SK-N-SH treated with all-trans-retinoic acid at 6 μM for 48 hours (cell line): ENCODE data around the gene ARID3A.

Source experiments
- ATAC-seq: fragments of 200-7000 bp; cut with Tn5 transposase; 3 replicates; pipeline ENCODE4 v1.9.1; 2020; ENCODE audit warnings: mild to moderate bottlenecking, moderate library complexity
- ARNTL ChIP-seq: fragments of 450-650 bp; formaldehyde crosslinking; IDR thresholded peaks from 2 replicates; pipeline ENCODE4 v1.5.0; 2020; ENCODE audit warnings: low read depth, mild to moderate bottlenecking, moderate library complexity, borderline replicate concordance
- CSDC2 ChIP-seq: fragments of 250-450 bp; sonication (Bioruptor Pico); IDR thresholded peaks from 2 replicates; pipeline ENCODE4 v1.5.0; 2020; ENCODE audit warnings: mild to moderate bottlenecking, moderate library complexity
- ESRRG ChIP-seq: fragments of 250-450 bp; sonication (Bioruptor Pico); IDR thresholded peaks from 2 replicates; pipeline ENCODE4 v1.6.1; 2021; ENCODE audit warnings: mild to moderate bottlenecking
- GLIS3 ChIP-seq: fragments of 250-450 bp; sonication (Bioruptor Pico); IDR thresholded peaks from 2 replicates; pipeline ENCODE4 v1.5.0; 2020; ENCODE audit warnings: mild to moderate bottlenecking, moderate library complexity
- ISL1 ChIP-seq: fragments of 250-450 bp; sonication (Bioruptor Pico); IDR thresholded peaks from 2 replicates; pipeline ENCODE4 v2.1.2; 2022; ENCODE audit warnings: mild to moderate bottlenecking, moderate library complexity
- OSR1 ChIP-seq: fragments of 250-450 bp; sonication (Bioruptor Pico); IDR thresholded peaks from 2 replicates; pipeline ENCODE4 v1.8.0; 2022; ENCODE audit warnings: moderate library complexity, mild to moderate bottlenecking, inconsistent platforms
- PPARA ChIP-seq: fragments of 250-450 bp; sonication (Bioruptor Pico); IDR thresholded peaks from 2 replicates; pipeline ENCODE4 v1.5.0; 2020; ENCODE audit warnings: mild to moderate bottlenecking, borderline replicate concordance
- SNAI2 ChIP-seq: fragments of 250-450 bp; sonication (Bioruptor Pico); IDR thresholded peaks from 2 replicates; pipeline ENCODE4 v1.5.0; 2020; ENCODE audit warnings: mild to moderate bottlenecking, moderate library complexity
- TCF4 ChIP-seq: fragments of 250-450 bp; sonication (Bioruptor Pico); IDR thresholded peaks from 2 replicates; pipeline ENCODE4 v1.8.0; 2021; ENCODE audit warnings: mild to moderate bottlenecking, moderate library complexity, borderline replicate concordance
- TOX ChIP-seq: fragments of 250-450 bp; sonication (Bioruptor Pico); IDR thresholded peaks from 2 replicates; pipeline ENCODE4 v1.8.0; 2021; ENCODE audit warnings: mild to moderate bottlenecking, moderate library complexity, borderline replicate concordance
- ZC3H10 ChIP-seq: fragments of 250-450 bp; sonication (Bioruptor Pico); IDR thresholded peaks from 2 replicates; pipeline ENCODE4 v1.5.1; 2021; ENCODE audit warnings: mild to moderate bottlenecking, moderate library complexity
- ZFP3 ChIP-seq: fragments of 250-450 bp; sonication (Bioruptor Pico); IDR thresholded peaks from 2 replicates; pipeline ENCODE4 v1.5.0; 2020; ENCODE audit warnings: mild to moderate bottlenecking, moderate library complexity
- ZNF565 ChIP-seq: fragments of 450-650 bp; formaldehyde crosslinking; conservative IDR thresholded peaks from 2 replicates; pipeline ENCODE4 v1.5.0; 2020; ENCODE audit warnings: low read depth, mild to moderate bottlenecking, moderate library complexity
- ZNF70 ChIP-seq: fragments of 450-650 bp; formaldehyde crosslinking; IDR thresholded peaks from 2 replicates; pipeline ENCODE4 v1.5.0; 2020; ENCODE audit warnings: mild to moderate bottlenecking, moderate library complexity
- ZNF8 ChIP-seq: fragments of 450-650 bp; formaldehyde crosslinking; IDR thresholded peaks from 2 replicates; pipeline ENCODE4 v1.5.0; 2020; ENCODE audit warnings: mild to moderate bottlenecking, moderate library complexity
- TF ChIP-seq, protein P1 (sequence below): fragments of 250-450 bp; sonication (Bioruptor Pico); IDR thresholded peaks from 2 replicates; pipeline ENCODE4 v1.5.0; 2020; ENCODE audit warnings: mild to moderate bottlenecking, moderate library complexity
- TF ChIP-seq, protein P2 (sequence below): fragments of 250-450 bp; sonication (Bioruptor Pico); IDR thresholded peaks from 2 replicates; pipeline ENCODE4 v1.8.0; 2020; ENCODE audit warnings: mild to moderate bottlenecking, moderate library complexity, borderline replicate concordance
- TF ChIP-seq, protein P3 (sequence below): fragments of 250-450 bp; sonication (Bioruptor Pico); IDR thresholded peaks from 2 replicates; pipeline ENCODE4 v1.8.0; 2021; ENCODE audit warnings: low read depth, mild to moderate bottlenecking, moderate library complexity, borderline replicate concordance

The ARID3A gene

GRCh38 chr19:912181-913079, 13.4 kb upstream of the ARID3A start:
- peak; percentile 8; the same call in 1 of the 3 replicates for ATAC-seq
- TF ChIP-seq ESRRG (CRISPR knock-in tag) (no peak), ZFP3 (no peak), ZNF8 (CRISPR knock-in tag) (no peak), SNAI2 (CRISPR knock-in tag) (no peak), ZNF70 (CRISPR knock-in tag) (no peak), ARNTL (CRISPR knock-in tag) (no peak), TOX (no peak), TCF4 (CRISPR knock-in tag) (no peak), ZC3H10 (CRISPR knock-in tag) (no peak), GLIS3 (CRISPR knock-in tag) (no peak), ZNF565 (CRISPR knock-in tag) (no peak), PPARA (CRISPR knock-in tag) (no peak), OSR1 (no peak)
- TF ChIP-seq, protein P1, sequence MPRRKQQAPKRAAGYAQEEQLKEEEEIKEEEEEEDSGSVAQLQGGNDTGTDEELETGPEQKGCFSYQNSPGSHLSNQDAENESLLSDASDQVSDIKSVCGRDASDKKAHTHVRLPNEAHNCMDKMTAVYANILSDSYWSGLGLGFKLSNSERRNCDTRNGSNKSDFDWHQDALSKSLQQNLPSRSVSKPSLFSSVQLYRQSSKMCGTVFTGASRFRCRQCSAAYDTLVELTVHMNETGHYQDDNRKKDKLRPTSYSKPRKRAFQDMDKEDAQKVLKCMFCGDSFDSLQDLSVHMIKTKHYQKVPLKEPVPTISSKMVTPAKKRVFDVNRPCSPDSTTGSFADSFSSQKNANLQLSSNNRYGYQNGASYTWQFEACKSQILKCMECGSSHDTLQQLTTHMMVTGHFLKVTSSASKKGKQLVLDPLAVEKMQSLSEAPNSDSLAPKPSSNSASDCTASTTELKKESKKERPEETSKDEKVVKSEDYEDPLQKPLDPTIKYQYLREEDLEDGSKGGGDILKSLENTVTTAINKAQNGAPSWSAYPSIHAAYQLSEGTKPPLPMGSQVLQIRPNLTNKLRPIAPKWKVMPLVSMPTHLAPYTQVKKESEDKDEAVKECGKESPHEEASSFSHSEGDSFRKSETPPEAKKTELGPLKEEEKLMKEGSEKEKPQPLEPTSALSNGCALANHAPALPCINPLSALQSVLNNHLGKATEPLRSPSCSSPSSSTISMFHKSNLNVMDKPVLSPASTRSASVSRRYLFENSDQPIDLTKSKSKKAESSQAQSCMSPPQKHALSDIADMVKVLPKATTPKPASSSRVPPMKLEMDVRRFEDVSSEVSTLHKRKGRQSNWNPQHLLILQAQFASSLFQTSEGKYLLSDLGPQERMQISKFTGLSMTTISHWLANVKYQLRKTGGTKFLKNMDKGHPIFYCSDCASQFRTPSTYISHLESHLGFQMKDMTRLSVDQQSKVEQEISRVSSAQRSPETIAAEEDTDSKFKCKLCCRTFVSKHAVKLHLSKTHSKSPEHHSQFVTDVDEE (CRISPR knock-in tag) = no peak
- TF ChIP-seq, protein P2, sequence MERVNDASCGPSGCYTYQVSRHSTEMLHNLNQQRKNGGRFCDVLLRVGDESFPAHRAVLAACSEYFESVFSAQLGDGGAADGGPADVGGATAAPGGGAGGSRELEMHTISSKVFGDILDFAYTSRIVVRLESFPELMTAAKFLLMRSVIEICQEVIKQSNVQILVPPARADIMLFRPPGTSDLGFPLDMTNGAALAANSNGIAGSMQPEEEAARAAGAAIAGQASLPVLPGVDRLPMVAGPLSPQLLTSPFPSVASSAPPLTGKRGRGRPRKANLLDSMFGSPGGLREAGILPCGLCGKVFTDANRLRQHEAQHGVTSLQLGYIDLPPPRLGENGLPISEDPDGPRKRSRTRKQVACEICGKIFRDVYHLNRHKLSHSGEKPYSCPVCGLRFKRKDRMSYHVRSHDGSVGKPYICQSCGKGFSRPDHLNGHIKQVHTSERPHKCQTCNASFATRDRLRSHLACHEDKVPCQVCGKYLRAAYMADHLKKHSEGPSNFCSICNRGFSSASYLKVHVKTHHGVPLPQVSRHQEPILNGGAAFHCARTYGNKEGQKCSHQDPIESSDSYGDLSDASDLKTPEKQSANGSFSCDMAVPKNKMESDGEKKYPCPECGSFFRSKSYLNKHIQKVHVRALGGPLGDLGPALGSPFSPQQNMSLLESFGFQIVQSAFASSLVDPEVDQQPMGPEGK (CRISPR knock-in tag) = no peak
- TF ChIP-seq, protein P3, sequence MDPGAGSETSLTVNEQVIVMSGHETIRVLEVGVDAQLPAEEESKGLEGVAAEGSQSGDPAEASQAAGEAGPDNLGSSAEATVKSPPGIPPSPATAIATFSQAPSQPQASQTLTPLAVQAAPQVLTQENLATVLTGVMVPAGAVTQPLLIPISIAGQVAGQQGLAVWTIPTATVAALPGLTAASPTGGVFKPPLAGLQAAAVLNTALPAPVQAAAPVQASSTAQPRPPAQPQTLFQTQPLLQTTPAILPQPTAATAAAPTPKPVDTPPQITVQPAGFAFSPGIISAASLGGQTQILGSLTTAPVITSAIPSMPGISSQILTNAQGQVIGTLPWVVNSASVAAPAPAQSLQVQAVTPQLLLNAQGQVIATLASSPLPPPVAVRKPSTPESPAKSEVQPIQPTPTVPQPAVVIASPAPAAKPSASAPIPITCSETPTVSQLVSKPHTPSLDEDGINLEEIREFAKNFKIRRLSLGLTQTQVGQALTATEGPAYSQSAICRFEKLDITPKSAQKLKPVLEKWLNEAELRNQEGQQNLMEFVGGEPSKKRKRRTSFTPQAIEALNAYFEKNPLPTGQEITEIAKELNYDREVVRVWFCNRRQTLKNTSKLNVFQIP (CRISPR knock-in tag) = no peak
- TF ChIP-seq, all 23 proteins: peak for 0

- ATAC-seq = peak; percentile 84
- TF ChIP-seq ZNF70 (CRISPR knock-in tag) (peak; percentile 62; the same call in 1 of the 2 replicates), ISL1 (no peak), ZNF565 (CRISPR knock-in tag) (no peak), CSDC2 (0 out of 2 replicates have a peak, but pooled peaks have one; percentile 62), ZC3H10 (CRISPR knock-in tag) (no peak), TCF4 (CRISPR knock-in tag) (no peak)
- TF ChIP-seq, protein P1 (CRISPR knock-in tag) = no peak
- TF ChIP-seq, protein P2 (CRISPR knock-in tag) = no peak
Measured at GRCh38 chr19:913080-913748, 12.6 kb upstream of the ARID3A start, which contains the start of gene R3HDM4. Gene R3HDM4, minus strand, starts transcription at chr19:913219. Its CDS starts 62 bp downstream, at chr19:913157.
